Left lobe of liver (tissue), 2 donors: ENCODE results near the gene SOHLH1. TPM values are rescaled to one million over a fixed set of nuclear protein-coding genes. Genes with fewer than 3 reads are reported as not detected.
"Not testable (repeated sequence)": the region's sequence is repeated elsewhere in the genome, so short reads cannot be mapped to it uniquely, and the experiment has no call there.

Source experiments
- ATAC-seq: fragments of 200-7000 bp; cut with Tn5 transposase; one replicate; pipeline ENCODE4 v1.9.1; 2020; ENCODE audit warnings: mild to moderate bottlenecking, moderate library complexity
- DNase-seq: peaks from one replicate; pipeline ENCODE4 v3.0.0-alpha.2; 2020; ENCODE audit warnings: low spot score
- total RNA-seq: library from RNA; stranded (reverse); gene quantifications from one replicate; pipeline ENCODE4 v1.2.1, GENCODE V29; 2021
- donor health status: DM: no; HTN: no; CAD: no; lungs with moderate emphysema.
- donor health status: DM: no; HTN: yes; CAD: no.

SOHLH1 gene
- total RNA-seq, 1 donor from 2014 or later = not detected

GRCh38 chr9:135681161-135681560 is 18.1 kb downstream of the SOHLH1 start:
- ATAC-seq (no peak), DNase-seq (no peak)

DNA sequence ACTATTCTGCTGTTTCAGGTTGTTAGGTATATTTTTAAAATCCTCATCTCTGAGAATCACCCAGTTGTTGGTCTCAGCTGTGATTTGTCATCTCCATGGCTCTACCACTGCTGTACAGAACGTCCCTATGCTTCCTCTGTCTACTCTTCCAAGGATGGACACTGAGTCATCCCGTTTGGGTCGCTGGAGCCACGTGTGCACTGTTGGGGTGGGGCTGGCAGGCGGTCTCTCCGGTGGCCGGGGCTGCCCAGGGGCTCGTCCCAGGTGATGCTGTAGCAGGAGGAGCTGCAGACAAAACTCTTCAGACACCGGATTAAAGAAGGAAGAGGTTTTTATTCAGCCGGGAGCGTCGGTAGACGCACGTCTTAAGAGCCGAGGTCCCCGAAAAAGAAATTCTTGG is 19.2 kb downstream of the SOHLH1 start:
- DNase-seq = no peak

GRCh38 chr9:135678236-135679017 is 20.9 kb downstream of the SOHLH1 start:
- no peak for DNase-seq

More for the DNA sequence above, 19.2 kb downstream of the SOHLH1 start:
- no peak for ATAC-seq

GRCh38 chr9:135677641-135678168 is 21.6 kb downstream of the SOHLH1 start:
- no peak for ATAC-seq

More at GRCh38 chr9:135678236-135679017, 20.9 kb downstream of the SOHLH1 start:
- no peak for ATAC-seq

DNA sequence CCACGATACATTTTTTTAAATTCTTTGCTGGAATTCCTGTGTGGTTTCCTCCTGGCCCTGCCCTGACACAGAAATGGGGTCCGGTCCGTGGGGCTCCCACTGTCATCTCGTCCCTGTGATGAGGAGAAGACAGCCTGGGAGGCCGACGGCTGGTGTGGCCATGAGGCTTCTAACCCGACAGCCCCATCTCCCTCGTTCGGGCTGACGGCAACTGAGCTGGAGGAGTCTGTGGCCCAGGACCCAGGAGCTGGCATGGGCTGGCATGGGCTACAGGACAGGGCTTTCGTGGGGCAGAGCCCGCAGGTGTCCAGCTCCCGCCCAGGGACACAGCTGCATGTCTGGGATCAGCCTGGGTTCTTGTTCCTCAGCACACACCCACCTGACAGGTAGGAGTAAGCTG is 22.4 kb downstream of the SOHLH1 start:
- ATAC-seq = no peak
- DNase-seq = no peak

More at GRCh38 chr9:135677641-135678168, 21.6 kb downstream of the SOHLH1 start:
- no peak for DNase-seq

DNA sequence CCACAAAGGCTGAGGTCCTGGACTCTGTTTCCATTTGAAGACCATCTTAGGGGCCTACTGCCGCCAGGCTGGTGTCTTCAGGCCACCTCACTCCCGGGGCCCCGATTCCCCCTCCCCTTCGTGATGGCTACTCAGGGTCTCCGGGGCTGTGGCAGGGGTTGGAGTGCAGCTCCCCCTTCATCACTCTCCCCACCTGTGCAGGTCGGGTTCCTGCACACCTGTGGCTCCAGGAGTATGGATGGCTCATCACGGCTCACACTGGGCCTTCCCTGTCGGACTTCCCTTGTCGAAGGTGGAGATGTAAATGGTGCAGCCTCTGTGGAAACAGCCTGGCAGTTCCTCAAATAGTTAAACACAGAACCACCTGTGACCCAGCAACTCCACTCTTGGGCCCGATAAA is 24.3 kb downstream of the SOHLH1 start:
- DNase-seq = no peak
- no peak for ATAC-seq

- no peak for DNase-seq
- no peak for ATAC-seq
Observed at GRCh38 chr9:135673941-135674340, 25.3 kb downstream of the SOHLH1 start.

DNA sequence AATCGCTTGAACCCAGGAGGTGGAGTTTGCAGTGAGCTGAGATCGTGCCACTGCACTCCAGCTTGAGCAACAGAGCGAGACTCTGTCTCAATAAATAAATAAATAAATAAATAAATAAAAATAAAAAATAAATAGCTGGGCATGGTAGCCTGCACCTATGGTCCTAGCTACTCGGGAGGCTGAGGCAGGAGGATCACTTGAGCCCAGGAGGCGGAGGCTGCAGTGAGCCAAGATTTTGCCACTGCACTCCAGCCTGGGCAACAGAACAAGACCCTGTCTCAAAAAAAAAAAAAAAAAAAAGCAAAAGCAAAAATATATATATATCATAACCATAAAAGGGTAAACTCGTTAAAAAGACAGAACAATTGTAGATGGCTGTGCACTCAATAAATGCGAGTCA is 26.5 kb downstream of the SOHLH1 start:
- not testable (repeated sequence) for DNase-seq, ATAC-seq

DNA sequence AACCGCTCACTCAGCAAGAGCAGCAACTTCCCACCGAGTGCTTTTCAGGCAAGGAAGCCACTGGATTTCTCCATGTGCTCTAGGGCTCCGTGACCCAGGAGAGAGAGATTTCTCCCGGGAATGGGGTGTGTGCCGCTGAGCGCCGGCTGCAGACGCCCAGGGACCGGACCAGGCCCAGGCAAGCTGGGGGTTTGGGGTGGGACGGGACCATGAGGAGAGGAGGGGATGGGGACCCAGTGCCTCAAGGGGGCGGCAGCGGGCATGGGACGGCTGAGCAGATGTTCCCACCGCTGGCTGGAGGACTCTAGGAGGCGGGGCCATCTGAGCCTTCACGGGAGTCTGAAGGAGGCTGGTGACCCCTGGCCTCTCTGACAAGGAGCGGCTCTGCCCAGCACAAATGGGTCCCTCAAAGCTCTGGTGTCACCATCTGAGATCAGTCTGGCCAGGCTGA is 27.7 kb downstream of the SOHLH1 start:
- DNase-seq = no peak
- ATAC-seq = no peak

DNA sequence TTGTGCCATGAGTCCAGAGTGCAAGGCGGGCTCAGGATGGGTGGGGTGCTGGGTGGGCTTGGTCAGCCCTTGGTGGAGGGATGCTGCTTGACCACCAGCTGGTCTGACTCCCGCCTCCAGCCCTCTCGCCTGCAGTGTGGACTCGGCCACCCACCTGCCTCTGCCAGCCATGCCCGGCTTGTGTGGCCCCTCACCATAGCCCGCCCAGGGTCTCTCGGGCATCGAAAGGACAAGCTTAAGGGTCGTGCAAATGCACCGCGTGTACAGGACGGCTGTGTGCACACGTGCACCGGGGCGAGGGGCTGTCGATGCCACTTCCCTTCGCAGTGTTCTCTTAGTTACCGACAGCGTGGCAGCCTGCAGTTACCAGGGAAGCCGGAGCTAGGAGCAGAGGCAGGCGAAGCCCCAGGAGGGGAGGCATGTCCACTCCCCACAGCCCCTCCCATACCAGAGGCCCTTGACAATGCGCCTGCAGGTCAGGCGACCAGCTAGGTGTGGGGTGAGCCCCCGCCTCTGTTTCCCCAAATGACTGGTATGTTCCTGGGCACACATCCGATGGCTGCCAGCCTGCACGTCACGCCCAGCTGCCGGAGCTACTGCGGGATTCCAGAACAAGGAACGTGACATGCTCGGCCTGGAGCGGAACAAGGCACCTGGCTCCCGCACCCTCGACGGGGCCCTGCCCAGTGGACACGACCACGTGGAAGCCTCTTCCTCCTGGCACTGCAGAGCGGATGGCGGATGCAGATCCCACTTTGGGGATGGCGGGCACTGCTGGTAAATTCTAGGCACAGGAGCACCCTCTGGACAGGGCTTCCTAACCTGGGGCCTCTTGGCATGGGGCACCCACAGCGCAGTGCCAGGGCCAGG is 28.3 kb downstream of the SOHLH1 start:
- DNase-seq (no peak), ATAC-seq (no peak)

- DNase-seq (no peak), ATAC-seq (no peak)
Observed at GRCh38 chr9:135669616-135670285, 29.5 kb downstream of the SOHLH1 start.

DNA sequence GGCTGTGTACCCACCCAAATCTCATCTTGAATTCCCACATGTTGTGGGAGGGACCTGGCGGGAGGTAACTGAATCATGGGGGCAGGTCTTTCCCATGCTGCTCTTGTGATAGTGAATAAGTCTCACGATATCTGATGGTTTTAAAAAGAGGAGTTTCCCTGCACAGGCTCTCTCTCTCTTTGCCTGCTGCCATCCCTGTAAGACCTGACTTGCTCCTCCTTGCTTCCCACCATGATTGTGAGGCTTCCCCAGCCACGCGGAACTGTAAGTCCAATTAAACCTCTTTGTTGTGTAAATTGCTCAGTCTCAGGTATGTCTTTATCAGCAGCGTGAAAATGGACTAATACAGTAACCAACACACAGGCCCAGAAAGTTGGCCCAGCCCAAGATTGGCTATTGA is 30.3 kb downstream of the SOHLH1 start:
- ATAC-seq, DNase-seq: not testable (repeated sequence)

GRCh38 chr9:135667463-135668001 is 31.7 kb downstream of the SOHLH1 start:
- ATAC-seq (no peak), DNase-seq (no peak)

DNA sequence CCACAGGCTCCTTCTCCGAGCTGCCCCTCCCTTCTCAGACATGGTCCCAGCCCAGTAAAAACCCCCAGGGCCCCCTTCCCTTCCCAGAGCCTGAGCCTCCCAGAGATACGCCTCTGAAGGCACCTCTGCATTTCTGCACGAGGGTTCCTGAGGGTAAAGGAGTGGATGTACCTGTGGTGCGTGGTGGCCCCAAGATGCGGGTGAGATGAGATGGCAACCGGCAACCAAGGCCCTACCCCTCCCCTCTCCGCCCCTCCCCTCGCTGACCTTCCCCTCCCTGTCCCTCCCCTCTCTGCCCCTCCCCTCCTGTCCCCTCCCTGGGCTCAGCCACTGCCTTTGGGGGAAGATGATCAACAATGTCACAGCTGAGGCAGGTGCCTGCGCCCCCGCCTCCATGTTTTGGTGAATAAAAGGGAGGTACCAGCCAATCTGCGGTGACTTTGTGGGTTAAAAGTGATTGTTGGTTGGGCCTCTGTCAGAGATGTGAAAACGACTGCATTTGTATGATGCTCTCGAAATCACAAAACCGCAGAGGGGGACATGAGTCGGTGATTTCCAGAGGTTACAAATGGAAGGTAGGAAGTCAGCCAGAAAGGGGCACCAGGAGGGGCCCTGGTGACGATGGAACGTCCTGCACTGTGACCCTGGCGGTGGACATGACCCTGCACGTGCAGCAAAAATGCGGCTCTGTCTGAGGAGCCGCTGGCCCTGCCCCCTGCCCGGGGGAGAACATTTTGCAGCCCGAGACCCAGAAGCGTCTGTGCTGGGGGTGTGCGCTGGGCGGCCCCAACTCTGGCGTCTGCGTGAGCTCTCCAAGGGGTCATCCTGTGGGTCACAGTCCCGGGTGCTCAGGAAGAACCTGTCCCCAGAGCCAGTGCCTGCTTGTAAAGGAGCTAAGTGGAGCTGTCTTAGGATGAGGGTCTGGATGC is 32.5 kb downstream of the SOHLH1 start:
- DNase-seq = no peak

GRCh38 chr9:135665795-135666189 is 33.5 kb downstream of the SOHLH1 start:
- ATAC-seq (no peak), DNase-seq (no peak)

More for the DNA sequence above, 32.5 kb downstream of the SOHLH1 start:
- no peak for ATAC-seq

DNA sequence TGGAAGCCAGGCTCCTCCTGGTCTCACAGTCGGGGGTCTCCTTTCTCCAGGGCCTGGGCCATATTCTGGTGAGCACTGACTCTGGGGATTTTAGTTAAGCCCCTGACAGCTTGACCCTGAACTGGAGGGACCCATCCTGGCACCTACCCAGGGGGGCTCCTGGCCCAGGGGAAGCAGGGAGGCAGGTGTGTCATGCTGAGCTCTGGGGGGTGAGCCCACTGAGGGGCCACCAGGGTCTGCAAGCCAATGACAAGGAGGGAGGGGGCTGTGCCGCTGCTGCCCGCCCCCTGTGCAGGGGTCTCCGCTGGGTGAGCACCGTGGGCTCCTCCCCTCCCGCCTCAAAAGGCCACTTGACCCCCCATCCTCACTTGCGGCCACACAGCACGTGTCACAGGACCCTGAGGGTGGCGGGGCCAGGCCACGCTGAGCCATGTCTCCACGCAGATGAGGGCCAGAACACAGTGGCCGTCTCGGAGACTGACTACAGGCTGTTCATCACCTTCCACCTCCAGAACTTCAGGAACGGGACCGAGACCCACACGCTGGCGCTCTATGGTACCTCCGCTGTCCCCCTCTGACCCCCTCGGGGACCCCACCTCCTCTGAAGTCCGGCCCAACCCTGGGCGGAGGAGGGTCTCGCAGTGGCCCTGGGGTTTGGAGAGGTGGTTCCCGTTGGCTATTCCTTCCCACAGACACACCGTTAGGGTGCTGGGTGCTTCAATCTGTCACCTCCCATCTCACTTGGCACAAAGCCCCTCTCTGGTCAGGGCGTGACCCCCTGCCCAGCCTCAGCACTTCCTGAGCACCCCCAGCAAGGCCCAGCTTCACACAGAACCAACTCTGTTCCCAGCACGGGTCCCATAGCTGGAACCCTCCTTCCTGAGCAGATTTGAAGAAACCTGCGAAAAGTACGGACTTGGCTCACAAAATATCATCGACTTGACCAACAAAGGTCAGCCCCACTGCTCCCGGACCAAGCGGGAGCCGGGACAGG is 34.2 kb downstream of the SOHLH1 start:
- DNase-seq = no peak

DNA sequence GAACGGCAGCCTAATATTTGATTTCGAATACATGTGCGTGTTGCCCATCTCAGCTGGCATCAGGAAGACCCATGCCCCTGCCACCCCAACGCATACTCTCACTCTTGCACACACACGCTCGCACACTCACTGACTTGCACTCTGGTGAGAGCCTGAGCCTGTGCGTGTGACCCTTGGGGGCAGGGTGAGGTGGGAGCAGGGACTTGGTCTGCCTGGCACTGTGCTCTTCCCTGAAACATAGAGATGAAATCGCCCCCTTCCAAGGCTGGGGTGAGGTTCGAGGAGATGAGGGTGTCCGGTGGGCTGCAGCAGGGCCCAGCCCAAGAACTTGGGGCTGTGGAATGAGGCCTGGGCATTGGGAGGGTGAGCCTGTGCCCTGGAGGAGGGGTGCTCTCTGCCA is 35.0 kb downstream of the SOHLH1 start:
- DNase-seq (no peak), ATAC-seq (no peak)

More for the DNA sequence above, 34.2 kb downstream of the SOHLH1 start:
- ATAC-seq = no peak

GRCh38 chr9:135663857-135664256 is 35.4 kb downstream of the SOHLH1 start:
- ATAC-seq = no peak
- DNase-seq = no peak
